ENCODE data around the gene RASSF4.
"Not testable (repeated sequence)": the region's sequence is repeated elsewhere in the genome, so short reads cannot be mapped to it uniquely, and the experiment has no call there.

Gene RASSF4

DNA sequence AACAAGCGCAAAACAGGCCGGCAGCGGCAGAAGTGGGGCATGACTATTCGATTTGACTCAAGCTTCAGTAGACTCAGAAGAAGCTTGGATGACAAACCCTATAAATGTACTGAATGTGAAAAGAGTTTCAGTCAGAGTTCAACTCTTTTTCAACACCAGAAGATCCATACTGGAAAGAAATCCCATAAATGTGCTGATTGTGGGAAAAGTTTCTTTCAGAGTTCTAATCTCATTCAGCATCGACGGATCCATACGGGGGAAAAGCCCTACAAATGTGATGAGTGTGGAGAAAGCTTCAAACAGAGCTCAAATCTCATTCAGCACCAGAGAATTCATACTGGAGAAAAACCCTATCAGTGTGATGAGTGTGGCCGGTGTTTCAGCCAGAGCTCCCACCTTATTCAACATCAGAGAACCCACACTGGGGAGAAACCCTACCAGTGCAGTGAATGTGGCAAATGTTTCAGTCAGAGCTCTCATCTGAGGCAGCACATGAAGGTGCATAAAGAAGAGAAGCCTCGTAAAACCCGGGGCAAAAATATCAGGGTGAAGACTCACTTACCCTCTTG is 43.9 kb downstream of the RASSF4 start:
- no peak for DNase-seq (ENCODE audit: low read depth in 2 of 2, low spot score in 1 of 2)

- no peak for DNase-seq (ENCODE audit: low read depth in 2 of 2, low spot score in 1 of 2)
These were observed 45.1 kb downstream of the RASSF4 start for GRCh38 chr10:45004661-45005060.

DNA sequence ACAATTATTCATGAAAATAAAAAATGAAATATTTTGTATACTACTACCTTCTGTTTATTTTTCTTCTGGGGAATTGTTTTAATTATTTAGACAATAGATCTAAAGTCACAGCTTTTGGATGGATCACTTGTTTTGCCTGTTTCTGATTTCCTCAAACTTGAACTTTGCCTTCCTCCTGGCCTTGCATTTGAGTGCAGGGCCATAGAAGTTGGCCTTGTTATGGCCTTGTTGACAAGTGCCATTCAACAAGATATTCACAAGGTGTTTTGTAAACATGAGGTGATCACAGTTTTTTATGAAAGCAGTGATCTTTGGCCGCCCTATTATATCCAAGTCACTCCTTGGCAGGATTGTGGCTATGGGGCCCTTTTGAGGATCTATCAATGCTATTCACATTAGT is 45.7 kb downstream of the RASSF4 start:
- no peak for DNase-seq (ENCODE audit: low read depth in 2 of 2, low spot score in 1 of 2)

- DNase-seq (ENCODE audit: low read depth in 2 of 2, low spot score in 1 of 2) = no peak
These were observed 46.9 kb downstream of the RASSF4 start for GRCh38 chr10:45006276-45007030.

DNA sequence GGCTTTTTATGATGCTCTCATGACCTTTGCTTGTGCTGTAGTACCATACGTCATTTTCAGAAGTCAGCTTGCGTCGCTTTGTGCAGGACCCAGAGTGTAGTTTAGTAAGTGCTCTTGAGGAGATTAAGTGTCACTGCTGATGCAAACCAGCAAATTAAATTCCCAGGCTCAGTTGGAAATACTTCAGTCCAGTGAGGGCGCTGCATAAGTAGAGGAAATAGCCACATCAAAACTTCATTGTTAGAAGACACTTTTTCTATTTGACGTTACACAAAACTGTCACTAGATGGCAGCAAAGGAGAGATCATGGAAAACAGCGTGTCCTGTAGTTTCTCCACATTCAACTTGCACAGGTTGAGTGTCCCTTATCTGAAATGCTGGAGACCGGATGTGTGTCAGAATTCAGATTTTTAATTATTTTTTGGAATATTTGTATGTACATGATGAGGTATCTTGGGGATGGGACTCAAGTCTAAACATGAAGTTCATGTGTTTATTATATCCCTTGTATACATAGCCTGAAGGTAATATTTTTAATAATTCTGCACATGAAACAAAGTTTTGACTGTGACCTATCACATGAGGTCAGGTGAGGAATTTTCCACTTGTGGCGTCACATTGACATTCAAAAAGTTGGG is 49.0 kb downstream of the RASSF4 start:
- no peak for DNase-seq (ENCODE audit: low read depth in 2 of 2, low spot score in 1 of 2)

- not testable (repeated sequence) for DNase-seq (ENCODE audit: low read depth in 2 of 2, low spot score in 1 of 2)
These were observed 55.0 kb downstream of the RASSF4 start for GRCh38 chr10:45014557-45014956.

DNA sequence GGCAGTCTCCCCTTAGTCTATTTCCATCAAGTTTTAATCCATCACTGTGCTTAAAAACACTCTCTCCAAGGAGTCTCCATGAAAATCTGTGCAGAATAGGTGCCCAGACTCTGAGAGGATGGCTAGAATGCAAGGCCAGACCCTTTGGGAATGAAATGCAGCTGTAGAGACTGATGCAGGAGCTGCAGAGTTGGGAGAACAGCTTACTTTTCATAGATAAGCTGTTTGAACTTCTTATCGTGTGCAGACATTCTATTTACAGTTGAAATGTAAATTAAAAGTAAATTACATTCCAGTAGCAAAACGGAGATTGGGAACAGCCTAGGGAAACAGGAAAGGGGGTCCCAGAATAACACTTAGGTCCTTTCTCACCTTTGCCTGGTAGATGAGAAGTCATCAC is 56.0 kb downstream of the RASSF4 start:
- DNase-seq (ENCODE audit: low read depth in 2 of 2, low spot score in 1 of 2) = no peak

DNA sequence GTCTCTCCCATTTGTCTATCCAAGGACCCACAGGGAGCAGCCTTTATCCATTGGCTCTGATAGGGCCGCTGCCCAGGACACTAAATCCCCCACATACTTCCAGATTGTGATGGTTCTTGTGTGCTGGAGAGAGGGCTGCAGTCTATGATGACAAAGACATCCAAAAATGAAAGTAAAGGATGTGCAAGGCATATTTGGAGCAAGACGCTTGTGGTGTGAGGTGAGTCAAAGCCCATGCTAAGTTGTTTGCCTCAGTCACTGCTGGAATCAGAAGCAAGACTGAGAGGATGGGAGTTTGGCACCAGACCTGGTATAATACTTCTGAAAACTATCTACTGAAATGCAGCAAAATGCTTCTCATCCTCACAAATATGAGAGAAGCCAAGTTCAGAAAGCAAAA is 63.8 kb downstream of the RASSF4 start:
- no peak for DNase-seq (ENCODE audit: low read depth in 2 of 2, low spot score in 1 of 2)

- no peak for DNase-seq (ENCODE audit: low read depth in 2 of 2, low spot score in 1 of 2)
These were observed 74.7 kb downstream of the RASSF4 start for GRCh38 chr10:45034301-45034700.

DNA sequence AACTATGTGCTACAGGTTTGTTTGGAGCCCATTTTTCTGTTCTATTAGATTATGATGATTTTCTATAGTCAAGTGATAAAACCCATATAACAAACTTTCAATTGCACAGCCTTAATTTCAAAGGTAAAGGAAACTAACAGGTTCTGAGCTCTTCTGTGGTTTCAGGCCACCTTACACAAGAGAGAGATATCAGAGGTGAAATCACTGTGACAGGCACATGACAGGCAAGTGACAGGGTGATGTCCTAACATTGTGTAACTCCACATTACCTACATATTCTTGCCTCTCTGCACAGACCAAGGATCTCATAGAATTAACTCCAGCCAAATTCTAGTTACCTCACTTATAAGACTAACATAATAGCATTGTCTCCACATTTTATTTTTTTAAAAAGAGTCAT is 76.1 kb downstream of the RASSF4 start:
- DNase-seq (ENCODE audit: low read depth in 2 of 2, low spot score in 1 of 2) = no peak

GRCh38 chr10:45040921-45041542 is 81.4 kb downstream of the RASSF4 start:
- no peak for DNase-seq (ENCODE audit: low read depth in 2 of 2, low spot score in 1 of 2)

DNA sequence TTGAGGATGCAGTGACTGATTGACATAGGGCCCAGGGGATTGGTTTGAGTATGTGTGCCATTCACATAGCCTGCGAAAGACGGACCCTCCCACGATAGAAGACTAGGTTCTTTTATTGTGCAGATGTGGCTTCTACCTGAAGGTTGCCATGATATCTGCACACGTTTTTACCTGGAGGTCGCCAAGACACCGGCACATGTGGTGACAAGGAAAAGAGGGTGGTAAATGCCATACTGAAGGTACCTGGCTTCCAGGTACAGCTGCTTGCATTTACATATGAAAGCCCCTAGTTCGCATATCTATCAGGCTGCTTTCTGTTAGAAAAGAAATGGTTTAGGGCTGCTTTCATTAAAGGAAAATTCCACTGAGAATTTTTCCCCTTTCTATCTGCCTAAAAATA is 84.7 kb downstream of the RASSF4 start:
- DNase-seq (ENCODE audit: low read depth in 2 of 2, low spot score in 1 of 2) = no peak

Measured in stimulated activated CD8-positive, alpha-beta memory T cell treated with anti-CD3 and anti-CD28 coated beads, Interleukin-4, amount 100 ng/mL, for 1 hour (primary cell).